ENCODE results near the gene PCCA. TPM values are rescaled to one million over a fixed set of nuclear protein-coding genes. Genes with fewer than 3 reads are reported as not detected.

PCCA gene
- total and polyA plus RNA-seq, 2 donors (not counting 3 experiments of a cell fraction or from before 2014, with no cell fraction given) = 5.7 to 20.2 TPM

DNA sequence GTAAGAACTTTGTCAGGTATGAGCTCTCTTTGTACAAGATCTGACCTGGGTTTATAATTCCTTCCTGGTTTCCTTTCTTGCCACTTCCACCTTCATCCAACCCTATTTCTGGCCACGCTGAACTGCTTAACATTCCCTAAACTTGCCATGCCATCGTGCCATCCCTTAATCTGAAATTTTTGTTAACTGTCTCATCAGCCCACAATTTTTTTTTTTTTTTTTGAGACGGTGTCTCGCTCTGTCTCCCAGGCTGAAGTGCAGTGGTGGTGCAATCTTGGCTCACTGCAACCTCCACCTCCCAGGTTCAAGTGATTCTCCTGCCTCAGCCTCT is 355.1 kb downstream of the PCCA start:
- Histone ChIP-seq H4K20me1 (replicated peaks; ENCODE audit: control insufficient read depth, extremely low read depth, insufficient read depth, low read length) (no peaks in the 10 kb centered on the region), H2AFZ (ENCODE audit: low read depth, low read length) (no peak overlapping the region), H3K27me3 (ENCODE audit: control insufficient read depth in 2 of 2, insufficient read depth in 2 of 2, low read length in 2 of 2) (no peaks in the 10 kb centered on the region), H3K9me1 (replicated peaks; ENCODE audit: control insufficient read depth, extremely low read depth, insufficient read depth, low read length) (no peaks in the 10 kb centered on the region), H3K4me3 (replicated peaks in 1 of 3; ENCODE audit: insufficient read depth in 1 of 3, low read depth in 1 of 3, low read length in 3 of 3) (no peak overlapping the region), H3K9ac (replicated peaks; ENCODE audit: extremely low read depth, insufficient read depth, low read length) (no peak overlapping the region), H3K36me3 (ENCODE audit: control insufficient read depth in 2 of 2, extremely low read depth in 1 of 2, insufficient read depth in 2 of 2, low read length in 2 of 2) (no peaks in the 10 kb centered on the region), H3K4me2 (ENCODE audit: insufficient read depth, low read length) (no peak overlapping the region), H3K27ac (ENCODE audit: insufficient read depth, low read depth, low read length) (no peak overlapping the region), H3K9me3 (replicated peaks; ENCODE audit: control insufficient read depth, insufficient read depth, low read length) (no peaks in the 10 kb centered on the region), H3K4me1 (ENCODE audit: control insufficient read depth, extremely low read depth, insufficient read depth, low read length) (peaks cover 15% of the 10 kb centered on the region), H3K79me2 (ENCODE audit: control insufficient read depth, insufficient read depth, low read length) (no peaks in the 10 kb centered on the region)
- POLR2A ChIA-PET = no interaction called here
- dilution Hi-C loops (cut with MboI; ENCODE audit: extremely low pct_ligation_motif_present, low sequenced_read_pairs) (no loop called here), intact Hi-C loops (cut with micrococcal nuclease) (loop anchor here (5.0 kb wide), 2 partner anchors 52 to 73 kb away; no protein-coding TSS in a partner anchor)
- BruUV-seq (replicated peaks) = no TSS peak
- DNase-seq (ENCODE audit: low read depth, low spot score) (no peak), FAIRE-seq (no peak)
- CTCF ChIA-PET = interaction anchor here (2.9 kb wide), 1 partner anchor 208 kb away, joined by 8 read pairs; no protein-coding TSS in a partner anchor
- no peak for TF ChIP-seq POLR2A (IDR thresholded peaks at IDR 0.05; ENCODE audit: low read depth, low read length)
- TF ChIP-seq, protein P1, sequence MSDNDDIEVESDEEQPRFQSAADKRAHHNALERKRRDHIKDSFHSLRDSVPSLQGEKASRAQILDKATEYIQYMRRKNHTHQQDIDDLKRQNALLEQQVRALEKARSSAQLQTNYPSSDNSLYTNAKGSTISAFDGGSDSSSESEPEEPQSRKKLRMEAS (IDR thresholded peaks at IDR 0.05; ENCODE audit: insufficient read depth, insufficient read length) = no peak
- no peak for TF ChIP-seq GATA2 (IDR thresholded peaks at IDR 0.05; ENCODE audit: insufficient read depth, insufficient read length, low read depth, low read length)
- no peak for TF ChIP-seq EZH2 (IDR thresholded peaks at IDR 0.05; ENCODE audit: borderline replicate concordance, low read depth, low read length, severe bottlenecking)
- no peak for TF ChIP-seq FOS (IDR thresholded peaks at IDR 0.05; ENCODE audit: borderline replicate concordance, insufficient read depth, low read length)
- no peak for TF ChIP-seq JUN (IDR thresholded peaks at IDR 0.05; ENCODE audit: borderline replicate concordance, insufficient read depth, insufficient read length, low read depth)
- no peak for TF ChIP-seq POLR2AphosphoS5 (IDR thresholded peaks at IDR 0.05; ENCODE audit: insufficient read depth, low read depth, low read length)
- TF ChIP-seq, protein P2, sequence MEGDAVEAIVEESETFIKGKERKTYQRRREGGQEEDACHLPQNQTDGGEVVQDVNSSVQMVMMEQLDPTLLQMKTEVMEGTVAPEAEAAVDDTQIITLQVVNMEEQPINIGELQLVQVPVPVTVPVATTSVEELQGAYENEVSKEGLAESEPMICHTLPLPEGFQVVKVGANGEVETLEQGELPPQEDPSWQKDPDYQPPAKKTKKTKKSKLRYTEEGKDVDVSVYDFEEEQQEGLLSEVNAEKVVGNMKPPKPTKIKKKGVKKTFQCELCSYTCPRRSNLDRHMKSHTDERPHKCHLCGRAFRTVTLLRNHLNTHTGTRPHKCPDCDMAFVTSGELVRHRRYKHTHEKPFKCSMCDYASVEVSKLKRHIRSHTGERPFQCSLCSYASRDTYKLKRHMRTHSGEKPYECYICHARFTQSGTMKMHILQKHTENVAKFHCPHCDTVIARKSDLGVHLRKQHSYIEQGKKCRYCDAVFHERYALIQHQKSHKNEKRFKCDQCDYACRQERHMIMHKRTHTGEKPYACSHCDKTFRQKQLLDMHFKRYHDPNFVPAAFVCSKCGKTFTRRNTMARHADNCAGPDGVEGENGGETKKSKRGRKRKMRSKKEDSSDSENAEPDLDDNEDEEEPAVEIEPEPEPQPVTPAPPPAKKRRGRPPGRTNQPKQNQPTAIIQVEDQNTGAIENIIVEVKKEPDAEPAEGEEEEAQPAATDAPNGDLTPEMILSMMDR (IDR thresholded peaks at IDR 0.05; ENCODE audit: extremely low read depth in 1 of 2, insufficient read depth in 1 of 2, low read depth in 1 of 2, low read length in 2 of 2) = no peak
- TF ChIP-seq MYC (IDR thresholded peaks at IDR 0.05; ENCODE audit: low read depth, low read length) = no peak
